NOMO-1 (cell line): ENCODE data around the gene SYNJ2.

Experiments
- DNase-seq, 2 experiments: peaks; one replicate each; lab custom pipeline; 2025; ENCODE audit not compliant: unreplicated experiment in 2 of 2; lab: John Stamatoyannopoulos, UW

SYNJ2 gene

DNA sequence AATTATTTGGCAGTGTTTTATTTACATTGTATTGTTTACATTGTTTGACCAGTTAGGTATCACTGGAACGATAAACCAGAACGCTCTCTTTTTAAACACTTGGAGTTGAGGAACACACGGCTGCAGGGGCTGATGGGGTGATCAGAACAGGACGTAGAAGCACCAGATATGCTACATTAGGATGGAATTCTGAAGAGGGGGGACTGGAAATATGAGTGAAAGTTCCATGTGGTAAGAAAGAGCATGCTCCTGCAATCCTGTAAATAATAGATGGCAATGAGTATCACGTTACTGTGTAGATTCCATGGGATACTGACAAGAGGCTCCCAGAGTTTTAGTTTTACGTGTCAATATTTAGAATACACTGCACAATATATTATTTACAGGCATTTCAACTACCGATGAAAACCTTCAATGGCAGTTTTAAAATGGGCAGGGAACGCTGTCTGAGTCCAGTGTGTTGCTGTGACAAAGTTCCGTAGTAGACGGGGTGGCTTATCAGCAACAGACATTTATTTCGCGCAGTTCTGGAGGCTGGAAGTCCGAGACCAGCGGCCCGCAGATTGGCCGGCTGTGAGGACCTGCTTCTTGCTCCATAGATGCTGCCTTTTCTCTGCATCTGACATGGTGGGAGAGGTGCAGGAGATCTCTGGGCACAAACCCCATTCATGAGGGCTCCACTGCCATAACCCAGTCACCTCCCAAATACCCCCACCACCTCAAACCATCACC lies 43.1 kb downstream of the SYNJ2 start:
- no peak for DNase-seq

DNA sequence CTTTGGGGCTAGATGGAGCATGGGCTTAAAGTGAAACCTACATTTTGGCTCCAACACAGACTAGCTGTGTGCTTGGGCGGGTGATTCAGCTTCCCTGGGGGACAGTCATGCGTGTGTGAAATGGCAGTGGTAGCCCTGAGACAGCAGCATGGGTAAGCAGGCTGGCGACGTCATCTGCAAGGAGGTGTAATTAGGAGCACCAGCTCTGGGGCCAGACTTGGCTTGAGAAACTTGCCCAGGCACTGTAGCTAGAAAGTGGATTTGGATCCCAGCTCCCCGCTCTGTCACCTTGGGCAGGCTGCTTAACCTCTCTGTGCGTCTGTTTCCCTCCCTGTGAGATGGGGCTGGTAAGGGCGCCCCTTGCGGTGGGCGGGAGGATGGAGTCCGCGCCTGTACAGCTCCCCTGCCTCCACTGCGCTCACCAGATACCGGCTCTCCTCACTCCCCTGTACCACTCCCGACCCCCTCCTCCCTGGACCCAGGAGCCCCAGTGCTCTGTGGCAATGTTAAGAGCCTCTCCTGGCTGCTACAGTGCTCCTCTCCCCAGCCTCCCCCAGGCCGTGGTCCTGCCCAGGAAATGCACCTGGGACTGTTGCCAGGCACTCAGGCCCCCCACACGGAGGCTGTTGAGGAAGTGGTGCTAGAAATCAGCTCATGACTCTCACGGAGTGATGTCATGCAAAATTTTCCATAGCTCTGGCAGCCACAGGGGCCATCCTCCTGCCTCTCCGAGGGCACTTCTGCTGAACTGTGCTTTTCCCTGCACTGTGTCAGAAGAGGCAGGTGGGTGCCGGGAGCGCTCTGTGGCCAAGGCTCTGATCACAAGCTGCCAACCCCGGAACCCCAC lies 44.6 kb downstream of the SYNJ2 start:
- DNase-seq: peak; percentile 57 to 66

DNA sequence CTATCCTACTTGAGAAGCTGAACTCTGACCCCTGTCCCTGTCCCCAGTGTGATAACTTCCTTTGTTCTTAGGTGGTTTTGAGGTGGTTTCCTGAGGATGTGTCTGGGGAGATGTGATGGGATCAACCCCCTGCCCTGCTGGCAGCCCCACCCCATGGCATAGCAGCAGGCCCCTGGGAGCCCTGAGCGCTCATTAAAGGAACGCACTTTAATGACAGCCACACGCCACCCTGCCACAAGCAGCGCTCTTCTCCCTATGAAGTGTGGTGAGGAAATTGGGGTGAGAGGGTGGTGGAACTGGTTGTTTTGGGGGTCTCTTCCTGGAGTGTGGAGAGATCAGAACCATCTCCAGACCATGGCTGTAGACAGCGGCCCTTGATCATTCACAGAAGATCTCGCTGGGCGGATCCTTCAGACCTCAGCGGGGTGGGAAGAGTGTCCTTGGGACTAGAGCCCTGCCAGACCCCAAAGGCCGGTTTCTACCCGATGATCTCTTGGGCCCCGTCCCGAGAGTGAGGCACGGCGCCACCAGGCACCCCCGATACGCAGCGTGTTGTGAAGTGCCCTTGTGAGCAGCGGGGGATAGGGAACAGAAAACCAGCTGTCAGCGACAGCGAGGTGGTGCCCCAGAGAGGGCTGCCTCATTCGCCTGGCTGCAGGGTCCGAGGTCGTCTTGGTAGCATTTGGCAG lies 45.4 kb downstream of the SYNJ2 start:
- DNase-seq: no peak

DNA sequence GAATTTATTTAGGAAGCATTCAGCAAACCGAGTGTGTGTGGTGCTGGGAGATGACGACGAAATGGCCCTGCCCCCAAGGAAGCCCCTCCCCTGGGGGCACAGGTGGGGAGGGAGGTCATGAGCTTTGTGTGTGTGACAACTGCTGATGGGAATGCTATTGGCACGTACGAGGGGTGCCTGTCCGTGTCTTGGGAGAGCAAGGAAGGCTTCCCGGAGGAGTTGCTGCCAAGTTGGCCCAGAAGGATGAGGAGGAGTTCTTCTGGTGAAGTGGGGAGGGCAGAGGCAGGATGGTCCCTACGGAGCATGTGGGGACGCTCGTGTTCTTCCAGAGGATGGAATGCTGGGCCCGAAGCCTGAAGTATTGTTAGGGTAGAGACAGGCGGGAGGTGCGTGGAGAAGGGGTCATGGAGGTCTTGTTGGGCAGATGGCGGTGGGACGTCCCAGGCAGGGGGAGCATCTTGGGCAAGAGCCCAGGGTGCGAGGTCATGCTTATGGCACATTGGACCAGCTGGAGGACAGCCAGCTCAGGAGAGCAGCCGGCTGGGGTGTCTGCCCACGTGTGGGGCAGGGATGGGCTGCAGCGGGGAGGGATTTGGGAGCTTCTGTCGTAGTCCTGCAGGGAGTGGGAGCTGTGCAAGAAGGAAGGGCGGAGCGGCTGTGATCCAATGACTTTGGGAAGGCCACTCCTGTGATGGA lies 46.1 kb downstream of the SYNJ2 start:
- DNase-seq: no peak

DNA sequence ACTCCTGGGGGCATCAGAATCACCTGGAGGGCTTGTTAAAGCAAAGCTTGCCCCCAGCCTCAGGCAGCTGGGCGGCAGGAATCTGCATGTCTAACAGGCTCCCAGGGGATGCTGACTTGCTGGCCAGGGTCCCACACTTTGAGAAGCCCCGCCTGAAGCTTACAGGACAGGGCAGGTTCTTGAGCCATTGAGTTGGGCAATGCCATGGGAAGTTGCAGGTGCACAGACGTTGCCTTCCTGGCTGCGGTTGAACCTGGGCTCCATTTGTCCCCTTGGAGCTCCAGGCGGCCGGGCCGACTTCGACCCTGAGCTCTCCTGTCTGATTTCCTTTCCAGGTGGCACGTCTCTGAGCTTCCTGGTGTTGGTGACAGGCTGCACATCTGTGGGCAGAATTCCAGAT lies 46.8 kb downstream of the SYNJ2 start:
- no peak for DNase-seq

DNA sequence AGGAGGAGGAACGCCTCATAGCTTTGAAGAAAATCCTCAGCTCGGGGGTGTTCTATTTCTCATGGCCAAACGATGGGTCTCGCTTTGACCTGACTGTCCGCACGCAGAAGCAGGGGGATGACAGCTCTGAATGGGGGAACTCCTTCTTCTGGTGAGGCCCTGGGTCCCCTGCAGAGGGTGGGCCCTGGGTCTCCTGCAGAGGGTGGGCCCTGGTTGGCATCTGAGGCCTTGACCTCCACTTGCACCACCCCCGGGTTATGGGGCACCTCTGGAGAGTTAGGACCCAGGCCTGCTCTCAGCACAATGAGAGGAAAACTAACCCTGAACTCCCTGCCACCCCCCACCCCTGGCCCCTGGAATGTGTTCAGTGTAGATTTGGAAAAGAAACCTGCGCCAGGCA lies 47.2 kb downstream of the SYNJ2 start:
- no peak for DNase-seq

DNA sequence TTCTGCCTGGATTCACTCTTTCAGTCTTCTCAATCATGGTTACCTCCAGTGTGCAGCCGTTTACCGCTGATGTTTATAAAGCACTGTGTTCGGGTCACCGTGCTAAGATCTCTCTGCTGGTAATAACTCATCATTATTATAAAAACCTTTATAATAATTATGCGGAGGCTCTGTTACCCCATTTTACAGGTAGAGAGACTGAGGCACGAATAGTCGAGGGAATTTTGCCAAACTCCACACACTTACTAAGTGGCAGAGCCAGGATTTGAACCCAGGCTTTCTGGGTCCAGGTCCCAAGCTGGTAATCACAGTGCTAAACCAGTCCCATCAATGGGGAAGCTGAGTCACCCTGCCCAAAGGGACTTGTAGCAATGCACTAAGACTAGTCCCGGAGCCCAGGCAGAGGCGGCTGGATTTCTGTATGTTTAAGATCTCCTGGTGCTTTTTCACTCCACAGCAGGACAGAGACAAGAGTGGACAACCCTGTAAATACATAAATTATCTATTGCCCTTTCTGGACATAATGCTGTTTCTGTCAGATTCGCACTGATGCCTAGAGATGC lies 48.1 kb downstream of the SYNJ2 start:
- no peak for DNase-seq

DNA sequence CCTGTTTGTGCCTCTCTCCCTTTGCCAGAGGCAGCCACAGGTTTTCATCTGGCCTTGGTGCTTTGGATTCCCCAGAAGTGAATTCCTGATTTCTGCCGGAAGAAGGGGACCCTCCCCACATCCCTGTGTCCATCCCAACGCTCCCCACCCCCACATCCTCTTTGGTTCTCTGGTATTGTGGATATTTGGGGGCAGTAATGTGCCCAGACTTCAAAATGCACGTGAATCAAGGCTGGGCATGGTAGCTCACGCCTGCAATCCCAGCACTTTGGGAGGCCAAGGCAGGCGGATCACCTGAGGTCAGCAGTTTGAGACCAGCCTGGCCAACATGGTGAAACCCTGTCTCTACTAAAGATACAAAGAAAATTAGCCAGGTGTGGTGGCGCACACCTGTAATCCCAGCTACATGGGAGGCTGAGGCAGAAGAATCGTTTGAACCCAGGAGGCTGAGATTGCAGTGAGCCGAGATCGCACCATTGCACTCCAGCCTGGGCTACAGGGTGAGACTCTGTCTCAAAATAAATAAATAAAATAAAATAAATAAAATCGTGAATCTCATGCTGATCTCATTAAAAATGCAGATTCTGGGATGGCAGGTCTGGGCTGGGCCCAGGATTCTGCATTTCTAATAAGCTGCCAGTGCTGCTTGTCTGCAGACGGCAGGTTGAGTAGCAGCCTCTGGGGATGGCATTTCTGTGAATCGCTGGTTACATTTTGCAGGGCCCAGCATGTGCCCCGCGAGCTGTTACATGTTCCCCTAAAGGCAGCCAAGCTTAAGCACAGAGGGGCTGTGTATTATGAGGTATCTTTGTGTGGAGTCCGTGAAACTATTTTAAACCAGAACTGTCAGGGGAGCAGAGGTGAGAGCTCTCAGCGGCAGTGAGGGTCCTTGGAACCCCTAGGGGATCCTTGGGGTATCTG lies 49.0 kb downstream of the SYNJ2 start:
- DNase-seq: peak in 1 of 2 experiments; percentile 40

DNA sequence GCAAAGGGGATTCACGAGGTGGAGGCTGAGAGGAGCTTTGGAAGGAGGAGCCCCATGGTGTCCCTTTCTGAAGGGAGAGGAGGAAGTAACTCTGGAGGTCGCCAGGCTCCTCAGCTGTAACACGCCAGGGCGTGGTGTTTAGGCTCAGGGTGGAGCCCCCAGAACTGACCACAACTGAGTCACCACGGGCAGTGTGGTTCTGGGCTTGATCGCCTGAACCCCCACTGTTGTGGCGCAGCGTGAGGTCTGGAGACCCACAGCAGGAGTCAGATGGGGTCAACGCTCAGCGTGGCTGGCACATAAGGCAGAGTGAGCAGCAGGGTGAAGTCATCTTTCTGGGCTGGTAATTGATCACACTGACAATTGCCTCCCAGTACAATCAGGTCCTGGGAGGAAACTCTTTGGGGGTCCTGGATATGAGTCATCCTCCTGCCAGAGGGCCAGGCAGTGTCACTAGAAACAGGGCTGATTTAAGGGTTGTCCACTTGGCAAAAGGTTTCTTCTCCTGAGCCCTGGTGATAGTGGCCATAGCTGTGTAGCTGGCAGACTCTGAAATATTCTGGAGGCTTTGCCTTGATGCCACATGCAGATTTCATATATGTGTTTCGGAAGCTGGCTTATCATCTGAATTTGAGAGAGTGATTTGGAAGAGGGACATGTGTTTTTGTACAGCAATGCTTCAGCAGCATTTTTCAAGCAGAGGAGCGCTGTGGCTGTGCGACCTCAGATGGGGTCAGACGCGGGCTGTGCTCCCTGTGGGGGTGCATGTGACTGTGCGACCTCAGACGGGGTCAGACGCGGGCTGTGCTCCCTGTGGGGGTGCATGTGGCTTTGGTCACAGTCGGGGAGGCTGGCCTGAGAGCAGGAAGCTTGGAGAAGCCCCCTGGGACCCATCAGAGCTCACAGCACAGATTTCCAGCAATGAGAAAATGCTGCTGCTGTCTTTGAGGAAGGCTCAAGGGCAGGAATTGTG lies 50.0 kb downstream of the SYNJ2 start:
- peak; percentile 68 to 84 for DNase-seq

DNA sequence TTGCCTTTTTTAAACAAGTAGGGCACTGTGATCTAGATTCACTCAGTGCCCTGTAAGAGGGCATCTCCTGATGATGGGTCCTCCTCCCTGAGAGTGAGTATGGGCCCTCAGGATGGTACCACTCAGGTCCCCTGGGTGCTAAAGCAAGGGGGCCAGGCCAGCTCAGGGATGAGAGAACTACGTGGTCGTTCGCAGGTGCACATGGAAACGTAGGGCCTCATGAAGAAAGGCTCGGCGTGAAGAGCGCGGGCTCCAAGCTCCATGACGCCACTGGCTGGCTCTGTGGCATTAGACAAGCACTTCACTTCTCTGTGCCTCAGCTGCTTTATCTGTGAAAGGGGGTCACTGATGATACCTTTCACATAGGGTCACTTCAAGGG lies 50.7 kb downstream of the SYNJ2 start:
- no peak for DNase-seq

DNA sequence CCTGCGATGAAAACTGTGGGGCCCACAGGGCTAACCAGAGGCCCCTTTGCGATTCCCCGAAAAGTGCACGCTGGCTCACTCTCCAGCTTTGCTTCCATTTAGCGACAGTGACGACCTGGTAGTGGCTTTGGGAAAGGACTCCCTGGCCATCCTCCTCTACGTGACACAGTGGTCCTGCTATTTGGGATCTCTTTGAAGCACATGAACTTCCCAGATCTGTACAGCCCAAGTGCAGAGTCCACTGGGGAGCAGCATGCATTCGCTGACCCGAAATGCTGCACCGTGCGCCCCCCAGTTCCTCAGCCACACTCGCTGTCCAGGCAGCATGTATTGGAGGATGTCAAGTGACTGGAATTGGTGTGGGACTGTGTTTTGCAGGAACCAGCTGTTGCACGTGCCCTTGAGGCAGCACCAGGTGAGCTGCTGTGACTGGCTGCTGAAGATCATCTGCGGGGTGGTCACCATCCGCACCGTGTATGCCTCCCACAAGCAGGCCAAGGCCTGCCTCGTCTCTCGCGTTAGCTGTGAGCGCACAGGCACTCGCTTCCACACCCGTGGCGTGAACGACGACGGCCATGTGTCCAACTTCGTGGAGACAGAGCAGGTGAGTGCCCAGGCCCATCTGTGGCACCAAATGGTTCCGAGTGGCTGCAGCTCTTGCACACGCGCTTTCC lies 51.6 kb downstream of the SYNJ2 start:
- no peak for DNase-seq

DNA sequence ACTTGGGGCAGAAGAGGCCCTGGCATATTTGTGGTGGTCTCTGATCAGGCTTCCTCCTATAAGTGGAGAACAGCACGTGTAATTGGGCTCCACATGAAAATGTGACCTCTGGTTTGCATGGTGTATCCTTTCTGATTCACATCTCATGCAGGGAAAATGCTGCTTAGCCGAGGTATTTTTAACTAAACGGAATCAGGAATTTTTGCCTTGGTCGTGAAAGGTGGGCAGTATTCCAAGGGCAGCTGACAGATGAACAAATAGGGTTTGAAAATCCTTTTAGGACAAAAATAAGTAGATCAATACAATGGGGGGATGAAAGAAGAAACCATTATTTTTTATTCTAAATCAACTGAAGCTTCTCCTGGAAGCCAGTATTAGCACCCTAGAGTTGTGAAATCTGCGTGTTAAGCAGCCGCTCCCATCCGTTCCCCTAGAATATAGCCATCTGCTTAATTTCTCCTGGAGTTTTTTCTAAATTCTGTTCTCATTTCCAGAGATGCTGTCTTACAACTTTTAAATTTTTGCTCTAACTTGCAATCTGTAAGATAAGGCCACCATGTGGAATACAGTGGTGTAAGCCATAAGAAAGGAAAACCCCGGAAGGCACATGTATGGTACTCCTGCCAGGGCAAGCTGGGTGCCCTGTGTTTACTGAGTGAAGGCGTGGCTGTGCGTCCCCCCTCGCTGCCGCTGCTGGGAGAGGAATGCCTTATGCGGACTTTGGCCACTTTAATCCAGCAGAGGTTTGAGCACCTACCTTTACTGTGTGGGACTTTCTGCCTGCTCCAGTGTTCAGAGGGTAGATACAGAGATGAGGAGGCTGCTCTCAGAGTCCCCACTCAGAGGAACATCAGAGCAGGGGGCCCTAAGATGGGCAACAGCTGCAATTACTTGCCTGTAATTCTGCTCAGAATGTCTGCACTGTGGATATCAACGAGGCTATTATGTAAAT lies 52.4 kb downstream of the SYNJ2 start:
- no peak for DNase-seq

DNA sequence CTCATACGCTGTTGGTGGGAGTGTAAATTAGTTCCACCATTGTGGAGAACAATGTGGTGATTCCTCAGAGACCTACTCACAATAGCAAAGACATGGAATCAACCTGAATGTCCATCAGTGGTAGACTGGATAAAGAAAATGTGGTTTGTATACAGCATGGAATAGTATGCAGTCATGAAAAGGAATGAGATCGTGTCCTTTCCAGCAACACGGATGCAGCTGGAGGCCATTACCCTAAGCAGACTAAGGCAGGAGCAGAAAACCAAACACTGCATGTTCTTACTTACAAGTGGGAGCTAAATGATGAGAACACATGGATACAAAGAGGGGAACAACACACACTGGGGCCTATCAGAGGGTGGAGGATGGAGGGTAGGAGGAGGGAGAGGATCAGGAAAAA lies 54.6 kb downstream of the SYNJ2 start:
- no peak for DNase-seq

DNA sequence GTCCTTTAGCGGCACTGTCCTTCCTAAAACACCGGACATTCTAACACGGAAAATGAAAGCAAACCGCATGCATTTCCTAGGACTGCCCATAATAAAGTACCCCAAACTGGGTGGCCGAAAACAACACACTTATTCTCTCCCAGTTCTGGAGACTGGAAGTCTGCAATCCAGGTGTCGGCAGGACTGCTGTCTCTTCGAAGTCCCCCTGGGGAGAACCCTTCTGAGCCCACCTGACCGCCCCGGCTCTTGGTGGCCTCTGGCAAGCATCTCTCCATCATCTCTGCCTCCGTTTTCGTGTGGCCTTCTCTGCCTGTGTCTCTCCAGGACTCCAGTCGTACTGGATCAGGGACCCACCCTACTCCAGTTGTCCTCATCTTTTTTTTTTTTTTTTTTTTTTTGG lies 55.4 kb downstream of the SYNJ2 start:
- DNase-seq: no peak

DNA sequence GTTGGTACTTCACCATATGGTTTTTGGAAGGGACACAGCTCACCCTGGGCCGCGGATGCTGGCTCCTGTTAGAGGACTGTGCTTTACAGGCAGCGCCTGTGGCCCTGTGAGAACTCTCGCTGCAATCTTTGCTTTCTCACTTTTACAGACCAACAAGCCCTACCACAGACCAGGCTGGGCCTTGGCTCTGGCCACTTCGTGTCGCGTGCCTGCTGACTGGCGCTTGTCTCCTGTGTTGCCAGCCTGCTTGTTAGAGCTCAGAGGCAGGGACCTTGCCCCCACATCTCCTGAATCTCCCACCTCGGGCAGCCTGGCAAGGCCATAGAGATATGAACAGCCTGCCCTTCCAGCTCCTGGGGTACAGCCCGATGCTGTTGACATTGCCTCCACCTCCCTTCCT lies 56.1 kb downstream of the SYNJ2 start:
- no peak for DNase-seq

DNA sequence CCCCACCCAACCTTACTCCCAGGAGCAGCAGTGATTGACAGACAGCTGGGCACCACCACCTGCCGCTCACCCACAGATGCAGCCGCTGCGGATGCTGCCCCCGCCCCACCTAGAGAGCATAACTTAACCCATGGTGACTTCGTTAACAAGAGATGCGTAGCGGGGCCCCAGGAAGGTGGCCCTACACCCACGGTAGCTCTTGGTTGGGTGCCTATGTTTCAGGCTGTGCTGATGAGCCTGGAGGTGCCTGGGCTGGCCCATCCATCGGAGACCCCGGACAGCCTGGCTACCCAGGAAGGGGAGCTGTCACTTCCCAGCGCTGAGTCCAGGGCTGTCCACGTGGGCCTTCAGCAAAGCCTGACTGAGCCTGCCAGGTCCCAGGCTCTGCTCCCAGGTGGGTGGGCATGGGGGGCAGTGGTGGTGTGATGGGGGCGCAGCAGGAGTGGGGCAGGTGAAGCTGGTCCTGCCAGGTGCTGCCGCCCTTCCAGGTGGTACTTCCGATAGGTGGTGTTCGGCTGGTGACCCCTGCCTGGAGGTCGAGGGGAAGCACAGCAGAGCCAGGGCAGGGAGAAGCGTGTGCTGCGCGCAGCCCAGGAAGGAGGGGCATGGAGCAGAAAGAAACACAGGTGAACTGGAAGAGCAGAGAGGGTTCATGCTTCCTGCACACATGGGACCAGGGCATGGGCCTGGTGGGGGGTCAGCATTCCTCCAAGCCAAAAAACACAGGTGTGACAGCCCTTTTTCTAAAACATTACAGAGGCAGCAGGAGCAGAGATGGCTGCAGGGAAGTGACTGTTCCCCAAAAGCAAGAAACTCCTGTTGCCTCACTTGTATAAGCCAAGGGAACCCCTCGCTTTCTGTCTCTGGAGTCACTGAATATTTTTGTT lies 56.9 kb downstream of the SYNJ2 start:
- no peak for DNase-seq
